ENCODE data around the gene KRT86. TPM values are rescaled to one million over a fixed set of nuclear protein-coding genes. Genes with fewer than 3 reads are reported as not detected.

Gene KRT86
- polyA plus RNA-seq, 2 of the 4 experiments (the other 2 are of a cell fraction), result 23.5 to 378 TPM

- TF ChIP-seq CTCF (IDR thresholded peaks at IDR 0.05) (no peak), ZFP36 (IDR thresholded peaks at IDR 0.05; ENCODE audit: borderline replicate concordance, partially characterized antibody) (no peak), ATOH8 (CRISPR knock-in tag; IDR thresholded peaks at IDR 0.05; ENCODE audit: low read depth) (0 out of 2 replicates have a peak, but pooled peaks have one; percentile 19), EHF (CRISPR knock-in tag; IDR thresholded peaks at IDR 0.05) (peak; percentile 17; the same call in 1 of the 2 replicates), HES2 (IDR thresholded peaks at IDR 0.05) (no peak), ESRRA (IDR thresholded peaks at IDR 0.05; ENCODE audit: borderline replicate concordance, low read length) (0 out of 2 replicates have a peak, but pooled peaks have one; percentile 1), PBX3 (IDR thresholded peaks at IDR 0.05) (peak; percentile 67; the same call in 1 of the 2 replicates), MAFK (IDR thresholded peaks at IDR 0.05; ENCODE audit: partially characterized antibody) (no peak), SREBF2 (IDR thresholded peaks at IDR 0.05) (no peak), RCOR1 (IDR thresholded peaks at IDR 0.05; ENCODE audit: low read depth, low read length) (no peak), CEBPB (IDR thresholded peaks at IDR 0.05) (no peak; a peak in 1 of 4 replicates), RNF2 (IDR thresholded peaks at IDR 0.05; ENCODE audit: borderline replicate concordance, low read depth) (no peak), NPAS2 (CRISPR knock-in tag; IDR thresholded peaks at IDR 0.05; ENCODE audit: borderline replicate concordance) (no peak), MAX (IDR thresholded peaks at IDR 0.05) (no peak; the same call in 1 of the 2 replicates), MAZ (IDR thresholded peaks at IDR 0.05; ENCODE audit: borderline replicate concordance, low read depth, low read length) (no peak), TP53 (CRISPR knock-in tag; IDR thresholded peaks at IDR 0.05) (peak; percentile 83), CBX8 (IDR thresholded peaks at IDR 0.05) (no peak), RAD21 (conservative IDR thresholded peaks at IDR 0.05 in 1 of 2, IDR thresholded peaks at IDR 0.05 in 1 of 2) (no peak; a peak in 1 of 5 replicates), HOXA7 (CRISPR knock-in tag; IDR thresholded peaks at IDR 0.05) (peak; percentile 89), PHF8 (IDR thresholded peaks at IDR 0.05; ENCODE audit: borderline replicate concordance, low read depth) (no peak), HDAC2 (IDR thresholded peaks at IDR 0.05) (no peak), ELK1 (IDR thresholded peaks at IDR 0.05; ENCODE audit: low read depth, low read length) (no peak), SMC3 (IDR thresholded peaks at IDR 0.05) (no peak), GATA3 (IDR thresholded peaks at IDR 0.05; ENCODE audit: borderline replicate concordance) (no peak), CBX2 (IDR thresholded peaks at IDR 0.05; ENCODE audit: borderline replicate concordance, low read depth) (no peak), USF2 (IDR thresholded peaks at IDR 0.05) (no peak), EP300 (IDR thresholded peaks at IDR 0.05) (no peak), CHD2 (IDR thresholded peaks at IDR 0.05; ENCODE audit: low read length, partially characterized antibody) (peak; percentile 10)
Observed at GRCh38 chr12:52254965-52255751, 19.3 kb upstream of the KRT86 start (continued).
